PC-9 (cell line): Measurements from ENCODE around the gene CD53.

Source experiments
- CTCF ChIP-seq: fragments of 200-600 bp; sonication (generic); conservative IDR thresholded peaks from 2 replicates; pipeline ENCODE4 v1.6.1; 2017; ENCODE audit warnings: mixed run types, antibody characterized with exemption, mild to moderate bottlenecking, moderate library complexity
- EZH2 ChIP-seq: fragments of 200-600 bp; sonication (generic); IDR thresholded peaks from 2 replicates; pipeline ENCODE4 v1.8.0; 2017; ENCODE audit warnings: antibody characterized with exemption, low read depth

GRCh38 chr1:110944806-110945205 is 71.9 kb downstream of the CD53 start:
- TF ChIP-seq CTCF, result no peak
- no peak for TF ChIP-seq EZH2
